HG02623 (cell line): ENCODE measurements around the gene KAZN.

ENCODE experiments used
- ATAC-seq: cut with Tn5 transposase; IDR thresholded peaks from one replicate; pipeline ENCODE4 v1.9.1; 2021; ENCODE audit warnings: moderate library complexity; ENCODE audit not compliant: unreplicated experiment

Gene KAZN

GRCh38 chr1:14784790-14785773 lies 186.6 kb downstream of the KAZN start:
- ATAC-seq = no peak

GRCh38 chr1:14786109-14786675 lies 187.7 kb downstream of the KAZN start:
- ATAC-seq = no peak

- ATAC-seq = no peak
Observed at GRCh38 chr1:14786681-14787080, 188.2 kb downstream of the KAZN start.

- ATAC-seq = no peak
Observed at GRCh38 chr1:14787604-14788003, 189.1 kb downstream of the KAZN start.

GRCh38 chr1:14788080-14788479 lies 189.6 kb downstream of the KAZN start:
- no peak for ATAC-seq

GRCh38 chr1:14790982-14791381 lies 192.5 kb downstream of the KAZN start:
- ATAC-seq = no peak

- ATAC-seq = no peak
Observed at GRCh38 chr1:14791654-14792053, 193.2 kb downstream of the KAZN start.

GRCh38 chr1:14794136-14794768 lies 195.8 kb downstream of the KAZN start:
- no peak for ATAC-seq

- ATAC-seq = no peak
Observed at GRCh38 chr1:14794906-14795305, 196.4 kb downstream of the KAZN start.

GRCh38 chr1:14795589-14795988 lies 197.1 kb downstream of the KAZN start:
- no peak for ATAC-seq

GRCh38 chr1:14800014-14800413 lies 201.5 kb downstream of the KAZN start:
- no peak for ATAC-seq

GRCh38 chr1:14800500-14801076 lies 202.1 kb downstream of the KAZN start:
- ATAC-seq = no peak

- no peak for ATAC-seq
Observed at GRCh38 chr1:14803002-14803789, 204.7 kb downstream of the KAZN start.

- no peak for ATAC-seq
Observed at GRCh38 chr1:14804626-14805025, 206.1 kb downstream of the KAZN start.

- no peak for ATAC-seq
Observed at GRCh38 chr1:14806772-14807171, 208.3 kb downstream of the KAZN start.

- ATAC-seq = no peak
Observed at GRCh38 chr1:14808768-14809167, 210.3 kb downstream of the KAZN start.

GRCh38 chr1:14809191-14809981 lies 210.9 kb downstream of the KAZN start:
- no peak for ATAC-seq

- no peak for ATAC-seq
Observed at GRCh38 chr1:14810595-14811361, 212.3 kb downstream of the KAZN start.

GRCh38 chr1:14811573-14811972 lies 213.1 kb downstream of the KAZN start:
- no peak for ATAC-seq
